ENCODE results near the gene PPFIBP2. TPM values are rescaled to one million over a fixed set of nuclear protein-coding genes. Genes with fewer than 3 reads are reported as not detected.
A peak's percentile ranks its signal among the peaks of the same experiment; 100 is the strongest.

Gene PPFIBP2
- total RNA-seq, 4 donors from 2014 or later: 64.3 to 91.9 (median 71.6) TPM

GRCh38 chr11:7575841-7576725 is 62.3 kb downstream of the PPFIBP2 start:
- Histone ChIP-seq H3K36me3 (no peaks in the 10 kb centered on the region), H3K9me3 (no peaks in the 10 kb centered on the region), H3K4me3 (replicated peaks in 1 of 3) (no peak overlapping the region), H3K4me1 (peaks cover 69 to 97% of the 10 kb centered on the region in 2 donors), H3K27ac (peak overlapping the region; percentile 89 to 97 (median 91)), H3K27me3 (no peaks in the 10 kb centered on the region)
- TF ChIP-seq POLR2A (IDR thresholded peaks at IDR 0.05): peak in 1 of 2 donors; percentile 86
- no peak for TF ChIP-seq CTCF (IDR thresholded peaks at IDR 0.05)
- DNase-seq: peak; percentile 80 to 83
- intact Hi-C loops (cut with DNase I): loop anchor here (10.0 kb wide), 1 partner anchor 61 kb away; the partner anchor contains the start of gene PPFIBP2
- WGBS, 2 donors: 44% methylated on average over 10 to 11 of the region's 11 CpGs

GRCh38 chr11:7576726-7577290 is 63.0 kb downstream of the PPFIBP2 start:
- WGBS, 2 donors: 42 to 55% methylated on average over 13 of the region's 13 CpGs
- intact Hi-C loops (cut with DNase I): loop anchor here (10.0 kb wide), 1 partner anchor 62 kb away; the partner anchor contains the start of gene PPFIBP2
- Histone ChIP-seq H3K27ac (peak overlapping the region; percentile 89 to 97 (median 91)), H3K9me3 (no peaks in the 10 kb centered on the region), H3K4me1 (peaks cover 76 to 97% of the 10 kb centered on the region in 2 donors), H3K36me3 (no peaks in the 10 kb centered on the region), H3K4me3 (replicated peaks in 1 of 3) (peak overlapping the region in 1 of 3 donors; percentile 8), H3K27me3 (no peaks in the 10 kb centered on the region)
- TF ChIP-seq CTCF (IDR thresholded peaks at IDR 0.05) (no peak), POLR2A (IDR thresholded peaks at IDR 0.05) (no peak)
- no peak for DNase-seq

GRCh38 chr11:7577291-7578190 is 63.7 kb downstream of the PPFIBP2 start:
- peak; percentile 51 to 58 for DNase-seq
- intact Hi-C loops (cut with DNase I): loop anchor here (10.0 kb wide), 1 partner anchor 63 kb away; the partner anchor contains the start of gene PPFIBP2
- Histone ChIP-seq H3K27me3 (no peaks in the 10 kb centered on the region), H3K36me3 (no peaks in the 10 kb centered on the region), H3K27ac (peak overlapping the region; percentile 89 to 97 (median 91)), H3K4me3 (replicated peaks in 1 of 3) (peak overlapping the region in 1 of 3 donors; percentile 8), H3K4me1 (peaks cover 74 to 97% of the 10 kb centered on the region in 2 donors), H3K9me3 (no peaks in the 10 kb centered on the region)
- 21 to 22% methylated on average over 16 of the region's 16 CpGs for WGBS, 2 donors
- TF ChIP-seq POLR2A (IDR thresholded peaks at IDR 0.05) (peak in 1 of 2 donors; percentile 52), CTCF (IDR thresholded peaks at IDR 0.05) (peak in 2 of 6 experiments; percentile 16 to 24)

- no peak overlapping the region for H3K4me3 ChIP-seq (replicated peaks in 1 of 3)
- 58 to 60% methylated on average over 9 of the region's 9 CpGs for WGBS, 2 donors
- intact Hi-C loops (cut with DNase I): loop anchor here (10.0 kb wide), 1 partner anchor 64 kb away; the partner anchor contains the start of gene PPFIBP2
- no peaks in the 10 kb centered on the region for H3K36me3 ChIP-seq
- peak overlapping the region; percentile 89 to 97 (median 91) for H3K27ac ChIP-seq
- no peaks in the 10 kb centered on the region for H3K27me3 ChIP-seq
- DNase-seq: no peak
- peaks cover 76 to 97% of the 10 kb centered on the region in 2 donors for H3K4me1 ChIP-seq
- no peaks in the 10 kb centered on the region for H3K9me3 ChIP-seq
- TF ChIP-seq POLR2A (IDR thresholded peaks at IDR 0.05): no peak
- TF ChIP-seq CTCF (IDR thresholded peaks at IDR 0.05): no peak
Observed at GRCh38 chr11:7578276-7578955, 64.6 kb downstream of the PPFIBP2 start.

Data from thyroid gland (tissue), 4 donors.